Measurements from ENCODE around the gene AP1B1.

Gene AP1B1

GRCh38 chr22:29353860-29354259 is 34.5 kb downstream of the AP1B1 start:
- no peak for DNase-seq (ENCODE audit: extremely low read depth, low read depth)
- TF ChIP-seq, protein P1, sequence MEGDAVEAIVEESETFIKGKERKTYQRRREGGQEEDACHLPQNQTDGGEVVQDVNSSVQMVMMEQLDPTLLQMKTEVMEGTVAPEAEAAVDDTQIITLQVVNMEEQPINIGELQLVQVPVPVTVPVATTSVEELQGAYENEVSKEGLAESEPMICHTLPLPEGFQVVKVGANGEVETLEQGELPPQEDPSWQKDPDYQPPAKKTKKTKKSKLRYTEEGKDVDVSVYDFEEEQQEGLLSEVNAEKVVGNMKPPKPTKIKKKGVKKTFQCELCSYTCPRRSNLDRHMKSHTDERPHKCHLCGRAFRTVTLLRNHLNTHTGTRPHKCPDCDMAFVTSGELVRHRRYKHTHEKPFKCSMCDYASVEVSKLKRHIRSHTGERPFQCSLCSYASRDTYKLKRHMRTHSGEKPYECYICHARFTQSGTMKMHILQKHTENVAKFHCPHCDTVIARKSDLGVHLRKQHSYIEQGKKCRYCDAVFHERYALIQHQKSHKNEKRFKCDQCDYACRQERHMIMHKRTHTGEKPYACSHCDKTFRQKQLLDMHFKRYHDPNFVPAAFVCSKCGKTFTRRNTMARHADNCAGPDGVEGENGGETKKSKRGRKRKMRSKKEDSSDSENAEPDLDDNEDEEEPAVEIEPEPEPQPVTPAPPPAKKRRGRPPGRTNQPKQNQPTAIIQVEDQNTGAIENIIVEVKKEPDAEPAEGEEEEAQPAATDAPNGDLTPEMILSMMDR (IDR thresholded peaks at IDR 0.05; ENCODE audit: low read depth, low read length) = no peak

DNA sequence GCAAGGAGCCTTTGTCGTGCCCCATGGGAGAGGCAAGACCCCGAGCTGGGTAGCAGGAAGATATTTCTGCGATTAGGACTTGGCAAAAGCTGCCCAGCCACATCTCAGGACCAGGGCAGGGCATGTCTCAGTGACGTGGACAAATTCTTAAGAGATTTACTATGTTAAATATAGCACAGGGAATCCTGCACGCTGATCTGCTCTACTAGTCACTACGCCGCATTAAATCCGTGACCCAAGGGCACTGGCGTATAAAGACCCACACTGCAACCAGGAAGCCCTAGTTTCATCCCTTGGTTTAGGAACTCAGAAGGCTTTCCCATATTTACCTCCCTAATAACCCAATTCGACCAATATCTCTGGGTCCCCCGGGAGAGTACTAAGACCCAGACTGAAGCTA is 35.1 kb downstream of the AP1B1 start:
- no peak for DNase-seq (ENCODE audit: extremely low read depth, low read depth)
- TF ChIP-seq, protein P1 (IDR thresholded peaks at IDR 0.05; ENCODE audit: low read depth, low read length) = no peak

- no peak for DNase-seq (ENCODE audit: extremely low read depth, low read depth)
- TF ChIP-seq, protein P1 (IDR thresholded peaks at IDR 0.05; ENCODE audit: low read depth, low read length) = no peak
These were observed 35.6 kb downstream of the AP1B1 start for GRCh38 chr22:29352778-29353177.

DNA sequence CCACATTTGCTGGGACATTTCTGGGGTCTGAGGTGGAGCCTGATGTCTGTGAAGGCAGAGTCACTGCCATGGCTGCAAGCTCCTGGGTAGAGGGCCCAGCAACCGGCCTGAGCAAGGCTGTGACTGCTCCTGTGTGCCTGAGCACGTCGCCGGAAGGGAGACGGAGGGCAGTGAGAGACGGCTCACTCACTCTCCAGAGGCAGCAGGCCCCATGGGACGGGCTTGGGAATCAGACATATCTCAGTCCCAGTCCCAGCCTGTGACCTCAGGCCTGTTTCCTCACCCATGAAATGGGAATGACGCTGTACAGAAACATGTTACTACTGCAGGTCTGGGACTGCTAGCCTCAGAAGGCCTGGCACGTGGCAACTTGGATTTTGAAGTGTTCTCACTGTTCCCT is 36.5 kb downstream of the AP1B1 start:
- TF ChIP-seq, protein P1 (IDR thresholded peaks at IDR 0.05; ENCODE audit: low read depth, low read length) = no peak

GRCh38 chr22:29351042-29351441 is 37.3 kb downstream of the AP1B1 start:
- TF ChIP-seq, protein P1 (IDR thresholded peaks at IDR 0.05; ENCODE audit: low read depth, low read length) = no peak
- DNase-seq (ENCODE audit: extremely low read depth, low read depth) = no peak

More for the DNA sequence above, 36.5 kb downstream of the AP1B1 start:
- no peak for DNase-seq (ENCODE audit: extremely low read depth, low read depth)

DNA sequence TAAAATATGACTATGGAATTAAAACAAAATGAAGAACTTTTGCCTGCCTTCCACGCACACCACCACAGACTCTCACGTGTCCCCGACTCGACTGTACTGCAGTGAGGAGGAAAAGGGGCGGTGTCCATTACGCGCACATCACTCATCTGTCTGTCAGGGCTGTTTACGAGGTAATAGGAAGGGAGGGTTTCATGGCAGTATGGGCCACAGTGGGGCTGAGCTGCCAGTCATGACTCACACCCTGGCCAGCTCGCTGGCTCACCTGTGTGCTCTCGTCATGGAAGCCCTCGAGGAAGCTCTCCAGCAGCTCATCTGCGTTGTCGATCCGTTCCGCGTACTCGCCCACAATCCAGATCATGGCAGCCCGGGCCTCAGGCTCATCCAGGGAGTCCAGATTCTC is 39.4 kb downstream of the AP1B1 start:
- DNase-seq (ENCODE audit: extremely low read depth, low read depth) = no peak
- TF ChIP-seq, protein P1 (IDR thresholded peaks at IDR 0.05; ENCODE audit: low read depth, low read length) = no peak

GRCh38 chr22:29348041-29348440 is 40.3 kb downstream of the AP1B1 start:
- TF ChIP-seq, protein P1 (IDR thresholded peaks at IDR 0.05; ENCODE audit: low read depth, low read length) = no peak
- no peak for DNase-seq (ENCODE audit: extremely low read depth, low read depth)
